ENCODE measurements around the gene CD70. TPM values are rescaled to one million over a fixed set of nuclear protein-coding genes. Genes with fewer than 3 reads are reported as not detected.

The CD70 gene
- total RNA-seq, 1 experiment from 2014 or later, result 2.3 TPM

GRCh38 chr19:6572217-6572616 is 18.7 kb downstream of the CD70 start:
- H3K27ac ChIP-seq (ENCODE audit: low read length), result no peak overlapping the region
- H3K79me2 ChIP-seq (ENCODE audit: low read length), result no peaks in the 10 kb centered on the region
- intact Hi-C loops (cut with micrococcal nuclease), result no loop called here
- POLR2A ChIA-PET (ENCODE audit: unreplicated experiment), result no interaction called here
- H3K36me3 ChIP-seq (ENCODE audit: low read depth, low read length), result no peaks in the 10 kb centered on the region
- no peak overlapping the region for H3K4me3 ChIP-seq (ENCODE audit: low read length)
- H4K20me1 ChIP-seq (ENCODE audit: low read length), result no peaks in the 10 kb centered on the region
- no peaks in the 10 kb centered on the region for H3K9me2 ChIP-seq (replicated peaks; ENCODE audit: low read length)
- TF ChIP-seq CTCF (conservative IDR thresholded peaks at IDR 0.05; ENCODE audit: low read depth, low read length), result no peak
- no peak for TF ChIP-seq EZH2phosphoT487 (IDR thresholded peaks at IDR 0.05; ENCODE audit: borderline replicate concordance, low read length)
- no peak for TF ChIP-seq EZH2 (IDR thresholded peaks at IDR 0.05; ENCODE audit: low read length, unreplicated experiment)
- ATAC-seq (no peak), DNase-seq (no peak)
- H3F3A ChIP-seq (ENCODE audit: low read length, unreplicated experiment), result no peaks in the 10 kb centered on the region
- CTCF ChIA-PET, result no interaction called here
- no peaks in the 10 kb centered on the region for H3K9me3 ChIP-seq (ENCODE audit: low read length)
- peaks cover 4% of the 10 kb centered on the region; the same call in 1 of the 2 replicates for H3K4me1 ChIP-seq (ENCODE audit: insufficient read depth, low read length)
- peaks cover 52% of the 10 kb centered on the region for H3K27me3 ChIP-seq (ENCODE audit: low read length)
- H3K4me2 ChIP-seq (ENCODE audit: low read length), result no peak overlapping the region
- H2AFZ ChIP-seq (ENCODE audit: low read length), result no peak overlapping the region
- H3K9ac ChIP-seq (ENCODE audit: low read length), result no peak overlapping the region
- BruUV-seq (replicated peaks), result no TSS peak

GRCh38 chr19:6571167-6571566 is 19.8 kb downstream of the CD70 start:
- Histone ChIP-seq H3K9me3 (ENCODE audit: low read length) (no peaks in the 10 kb centered on the region), H3K27ac (ENCODE audit: low read length) (no peak overlapping the region), H4K20me1 (ENCODE audit: low read length) (no peaks in the 10 kb centered on the region), H3K36me3 (ENCODE audit: low read depth, low read length) (no peaks in the 10 kb centered on the region), H3F3A (ENCODE audit: low read length, unreplicated experiment) (no peaks in the 10 kb centered on the region), H3K4me3 (ENCODE audit: low read length) (no peak overlapping the region), H3K27me3 (ENCODE audit: low read length) (peaks cover 54% of the 10 kb centered on the region), H3K4me1 (ENCODE audit: insufficient read depth, low read length) (no peaks in the 10 kb centered on the region), H3K79me2 (ENCODE audit: low read length) (no peaks in the 10 kb centered on the region), H3K4me2 (ENCODE audit: low read length) (no peak overlapping the region), H3K9ac (ENCODE audit: low read length) (no peak overlapping the region), H3K9me2 (replicated peaks; ENCODE audit: low read length) (no peaks in the 10 kb centered on the region), H2AFZ (ENCODE audit: low read length) (no peak overlapping the region)
- ATAC-seq, result no peak
- POLR2A ChIA-PET (ENCODE audit: unreplicated experiment), result interaction anchor here (0.6 kb wide), 1 partner anchor 935 kb away, joined by 5 read pairs; no protein-coding TSS in a partner anchor
- CTCF ChIA-PET, result no interaction called here
- TF ChIP-seq EZH2 (IDR thresholded peaks at IDR 0.05; ENCODE audit: low read length, unreplicated experiment), result no peak
- TF ChIP-seq CTCF (conservative IDR thresholded peaks at IDR 0.05; ENCODE audit: low read depth, low read length), result no peak
- TF ChIP-seq EZH2phosphoT487 (IDR thresholded peaks at IDR 0.05; ENCODE audit: borderline replicate concordance, low read length), result no peak
- BruUV-seq (replicated peaks), result no TSS peak
- no peak for DNase-seq
- intact Hi-C loops (cut with micrococcal nuclease), result no loop called here

- no peaks in the 10 kb centered on the region for H3K36me3 ChIP-seq (ENCODE audit: low read depth, low read length)
- CTCF ChIA-PET, result no interaction called here
- no peak overlapping the region for H3K4me3 ChIP-seq (ENCODE audit: low read length)
- H3K4me2 ChIP-seq (ENCODE audit: low read length), result no peak overlapping the region
- H2AFZ ChIP-seq (ENCODE audit: low read length), result no peak overlapping the region
- DNase-seq (no peak), ATAC-seq (no peak)
- no peaks in the 10 kb centered on the region for H3K9me2 ChIP-seq (replicated peaks; ENCODE audit: low read length)
- TF ChIP-seq CTCF (conservative IDR thresholded peaks at IDR 0.05; ENCODE audit: low read depth, low read length) (no peak), EZH2 (IDR thresholded peaks at IDR 0.05; ENCODE audit: low read length, unreplicated experiment) (no peak), EZH2phosphoT487 (IDR thresholded peaks at IDR 0.05; ENCODE audit: borderline replicate concordance, low read length) (no peak)
- H3K9me3 ChIP-seq (ENCODE audit: low read length), result no peaks in the 10 kb centered on the region
- intact Hi-C loops (cut with micrococcal nuclease), result no loop called here
- H3K9ac ChIP-seq (ENCODE audit: low read length), result no peak overlapping the region
- peaks cover 54% of the 10 kb centered on the region for H3K27me3 ChIP-seq (ENCODE audit: low read length)
- H3K4me1 ChIP-seq (ENCODE audit: insufficient read depth, low read length), result no peaks in the 10 kb centered on the region
- H3F3A ChIP-seq (ENCODE audit: low read length, unreplicated experiment), result no peaks in the 10 kb centered on the region
- no peak overlapping the region for H3K27ac ChIP-seq (ENCODE audit: low read length)
- H3K79me2 ChIP-seq (ENCODE audit: low read length), result no peaks in the 10 kb centered on the region
- POLR2A ChIA-PET (ENCODE audit: unreplicated experiment), result interaction anchor here (0.6 kb wide), 2 partner anchors 936 kb away, joined by 5 read pairs; no protein-coding TSS in a partner anchor
- no peaks in the 10 kb centered on the region for H4K20me1 ChIP-seq (ENCODE audit: low read length)
- BruUV-seq (replicated peaks), result no TSS peak
These were observed 20.2 kb downstream of the CD70 start for GRCh38 chr19:6570764-6571163.

Data from PC-3 (cell line).